PC-3 (cell line): ENCODE results near the gene RNU1-3.
"Not testable (repeated sequence)": the region's sequence is repeated elsewhere in the genome, so short reads cannot be mapped to it uniquely, and the experiment has no call there.

Experiments used
- CTCF ChIP-seq: fragments of 300-600 bp; sonication (generic); conservative IDR thresholded peaks from 2 replicates; pipeline ENCODE4 v1.5.1; 2017; ENCODE audit warnings: antibody characterized with exemption, low read depth, mild to moderate bottlenecking, low read length
- EZH2phosphoT487 ChIP-seq: fragments of 300-600 bp; sonication (generic); IDR thresholded peaks from 2 replicates; pipeline ENCODE4 v1.6.1; 2018; ENCODE audit warnings: mild to moderate bottlenecking, antibody characterized with exemption, low read length, borderline replicate concordance

GRCh38 chr1:16680366-16680765 lies 13.6 kb upstream of the RNU1-3 start:
- not testable (repeated sequence) for TF ChIP-seq CTCF, EZH2phosphoT487
